Right forelimb (tissue), 1 donor: ENCODE data around the gene SNX33.
"Not testable (repeated sequence)": the region's sequence is repeated elsewhere in the genome, so short reads cannot be mapped to it uniquely, and the experiment has no call there.

Source experiments
- DNase-seq: peaks from one replicate; pipeline ENCODE4 v3.0.0-alpha.2; 2018

SNX33 gene

DNA sequence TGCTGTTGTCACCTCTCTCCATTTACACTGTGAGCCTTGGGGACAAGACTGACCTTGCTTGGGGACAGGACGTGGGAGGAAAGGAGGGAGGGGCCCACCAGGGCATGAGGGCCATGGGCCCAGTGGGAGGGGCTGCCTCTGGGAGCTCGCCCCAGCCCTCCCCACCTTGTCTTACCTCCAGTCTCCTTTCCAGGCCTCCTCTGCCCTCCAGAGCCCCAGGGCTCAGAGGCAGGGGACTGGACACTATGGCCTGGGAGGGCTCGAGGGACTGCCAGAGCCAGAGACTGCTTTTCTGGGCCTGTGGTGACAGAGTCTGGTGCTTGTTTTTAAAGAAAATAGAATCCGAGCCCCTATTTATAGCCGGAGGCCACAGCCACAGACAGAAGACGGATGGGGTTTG is 54.7 kb downstream of the SNX33 start:
- DNase-seq: no peak

DNA sequence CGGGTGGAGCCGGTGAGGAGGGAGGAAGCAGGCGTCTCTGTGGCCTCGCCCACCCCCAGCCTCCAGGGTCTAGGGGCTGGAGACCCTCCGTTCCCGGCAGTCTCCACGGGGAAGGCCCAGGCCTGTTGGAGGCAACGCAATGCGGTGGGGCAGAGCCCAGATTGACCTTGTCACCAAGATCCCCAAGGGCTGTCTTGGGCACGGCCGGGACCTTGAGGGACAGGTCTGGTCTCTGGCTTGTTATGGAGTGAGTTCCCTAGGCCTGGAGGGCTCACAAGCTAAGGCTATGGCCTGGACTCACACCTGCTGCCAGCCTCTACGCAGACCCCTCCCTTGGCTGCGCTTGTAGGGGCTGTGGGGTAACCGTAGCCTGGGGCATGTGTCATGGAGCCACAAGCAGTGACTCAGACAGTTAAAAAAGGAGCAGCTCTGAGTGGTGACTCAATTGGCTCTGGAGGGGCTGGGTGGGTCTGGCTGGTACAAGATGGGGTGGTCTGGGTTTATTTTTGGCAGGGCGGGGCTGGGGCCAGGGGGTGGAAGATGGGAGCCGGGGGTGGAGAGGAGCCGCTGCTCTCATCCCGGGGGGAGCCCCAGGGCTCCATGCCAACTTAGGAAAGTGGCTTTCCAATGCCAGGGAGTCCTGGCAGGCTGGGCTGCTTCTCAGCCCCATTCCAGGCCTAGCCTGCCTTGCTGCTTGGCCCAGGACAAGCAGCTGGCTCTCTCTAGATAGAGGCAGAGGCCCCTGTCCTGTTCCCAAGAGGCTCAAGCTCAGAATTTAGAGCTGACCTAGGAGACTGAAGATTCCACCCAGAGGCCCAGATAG is 55.9 kb downstream of the SNX33 start:
- not testable (repeated sequence) for DNase-seq

DNA sequence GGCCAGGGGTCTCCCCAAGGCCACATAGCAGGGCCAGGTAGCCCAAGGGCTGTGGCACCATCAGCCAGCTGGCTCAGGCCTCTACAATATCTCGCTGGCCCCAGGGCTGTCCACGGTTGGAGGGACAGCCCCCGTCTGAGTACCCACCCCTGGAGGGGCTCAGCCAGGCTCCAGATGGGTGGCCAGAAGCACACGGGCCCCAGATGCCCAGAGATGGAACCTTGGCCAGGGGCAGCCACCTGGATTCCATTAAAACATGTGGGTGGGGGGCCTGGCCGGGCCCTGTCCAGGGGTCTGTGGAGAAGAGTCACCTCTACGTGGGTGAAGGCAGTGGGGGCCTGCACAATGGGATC is 56.5 kb downstream of the SNX33 start:
- DNase-seq: no peak

DNA sequence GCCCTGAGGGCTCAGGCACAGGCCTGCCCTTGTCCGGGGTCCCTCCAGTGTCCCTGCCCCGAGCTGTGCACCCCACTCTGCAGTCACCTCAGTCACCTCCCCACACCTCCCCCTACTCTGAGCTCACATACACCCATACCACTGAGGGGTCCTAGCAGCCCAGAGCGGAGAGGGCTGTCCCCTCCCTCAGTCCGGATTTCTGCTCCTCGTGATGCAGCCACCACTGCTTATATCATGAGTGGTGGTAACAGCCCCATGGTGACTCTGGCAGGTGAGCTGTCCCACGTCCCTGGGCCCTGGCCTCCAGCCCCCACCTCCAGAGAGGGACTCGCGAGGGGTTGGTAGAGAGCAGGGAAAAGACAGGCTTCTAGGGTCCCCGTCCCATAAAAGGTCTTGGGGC is 56.9 kb downstream of the SNX33 start:
- DNase-seq: no peak

DNA sequence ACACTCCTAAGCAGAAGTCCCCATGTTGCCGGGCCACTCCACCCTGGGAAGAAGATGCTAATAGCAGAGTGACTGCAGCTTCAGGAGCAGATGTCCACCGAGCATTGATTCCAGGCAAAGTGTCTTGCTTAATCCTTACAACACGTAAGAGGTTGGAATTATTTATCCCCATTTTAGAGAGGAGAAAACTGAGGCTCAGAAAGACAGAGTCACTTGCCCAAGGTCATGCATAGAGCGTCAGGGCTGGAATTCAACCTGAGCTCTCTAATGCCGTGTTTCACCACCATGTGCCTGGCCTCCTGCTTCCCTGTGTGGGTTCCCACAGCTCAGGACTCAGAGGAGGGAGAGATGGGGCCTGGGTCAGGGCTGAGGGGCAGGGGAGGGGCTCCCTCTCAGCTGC is 57.7 kb downstream of the SNX33 start:
- not testable (repeated sequence) for DNase-seq

GRCh38 chr15:75705854-75706681 is 58.4 kb downstream of the SNX33 start:
- DNase-seq: no peak

DNA sequence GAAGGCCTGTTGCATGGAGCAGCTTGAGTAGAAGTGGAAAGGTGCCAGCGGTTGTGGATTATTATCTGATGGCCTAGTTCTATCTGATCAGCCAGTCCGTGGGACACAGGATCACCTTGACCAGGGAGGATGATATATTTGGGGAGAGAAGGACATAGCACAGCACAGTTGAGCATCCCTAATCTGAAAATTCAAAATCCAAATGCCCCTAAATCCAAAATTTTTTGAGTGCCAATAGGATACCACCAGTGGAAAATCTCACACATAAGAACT is 58.9 kb downstream of the SNX33 start:
- DNase-seq: no peak

DNA sequence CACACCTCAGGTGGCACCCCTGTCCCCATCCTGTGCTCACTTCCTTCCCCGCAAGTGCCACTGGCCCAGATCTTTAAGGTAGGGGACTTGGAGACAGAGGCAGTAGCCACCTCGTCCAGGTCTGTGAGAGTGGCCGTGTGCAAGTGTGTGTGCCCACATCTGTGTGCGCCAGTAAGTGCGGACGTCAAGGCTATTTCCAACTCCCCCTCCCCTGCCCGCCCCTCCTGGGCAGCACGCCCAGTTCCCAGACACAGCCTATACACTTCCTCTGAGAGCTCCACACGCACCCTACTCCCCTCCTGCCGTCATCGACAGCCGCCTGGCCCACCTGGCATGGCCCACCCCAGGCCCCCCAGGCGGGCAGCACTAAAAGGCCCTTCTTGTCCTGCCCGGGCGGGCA is 61.7 kb downstream of the SNX33 start:
- peak; percentile 93 for DNase-seq

DNA sequence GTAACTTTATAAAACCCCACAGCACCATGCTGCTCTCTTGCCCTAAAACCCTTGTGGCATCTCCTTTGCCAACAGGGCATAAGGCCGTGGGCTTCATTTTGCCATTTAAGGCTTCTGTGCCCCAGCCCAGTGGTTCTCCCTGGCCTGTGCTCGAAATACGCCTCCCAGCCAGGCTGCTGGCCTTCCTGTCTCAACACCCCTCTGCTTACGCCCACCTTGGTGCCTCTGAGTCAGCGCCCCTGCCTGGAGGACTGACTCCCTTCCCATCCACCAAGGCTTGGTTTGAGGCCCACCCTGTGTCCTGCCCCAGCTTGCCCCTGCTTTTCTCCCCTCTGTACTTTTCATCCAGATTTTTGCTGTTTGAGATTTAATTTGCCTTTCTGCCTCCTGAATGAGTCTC is 63.2 kb downstream of the SNX33 start:
- DNase-seq: not testable (repeated sequence)

GRCh38 chr15:75711495-75711894 is 63.8 kb downstream of the SNX33 start:
- DNase-seq: not testable (repeated sequence)
